HG02840 (cell line): ENCODE data around the gene BBS9.
"Not testable (repeated sequence)": the region's sequence is repeated elsewhere in the genome, so short reads cannot be mapped to it uniquely, and the experiment has no call there.

Experiments used
- ATAC-seq: cut with Tn5 transposase; IDR thresholded peaks from one replicate; pipeline ENCODE4 v1.9.1; 2021; ENCODE audit warnings: mild to moderate bottlenecking, moderate library complexity, moderate number of reproducible peaks; ENCODE audit not compliant: unreplicated experiment, low FRiP score

The BBS9 gene

DNA sequence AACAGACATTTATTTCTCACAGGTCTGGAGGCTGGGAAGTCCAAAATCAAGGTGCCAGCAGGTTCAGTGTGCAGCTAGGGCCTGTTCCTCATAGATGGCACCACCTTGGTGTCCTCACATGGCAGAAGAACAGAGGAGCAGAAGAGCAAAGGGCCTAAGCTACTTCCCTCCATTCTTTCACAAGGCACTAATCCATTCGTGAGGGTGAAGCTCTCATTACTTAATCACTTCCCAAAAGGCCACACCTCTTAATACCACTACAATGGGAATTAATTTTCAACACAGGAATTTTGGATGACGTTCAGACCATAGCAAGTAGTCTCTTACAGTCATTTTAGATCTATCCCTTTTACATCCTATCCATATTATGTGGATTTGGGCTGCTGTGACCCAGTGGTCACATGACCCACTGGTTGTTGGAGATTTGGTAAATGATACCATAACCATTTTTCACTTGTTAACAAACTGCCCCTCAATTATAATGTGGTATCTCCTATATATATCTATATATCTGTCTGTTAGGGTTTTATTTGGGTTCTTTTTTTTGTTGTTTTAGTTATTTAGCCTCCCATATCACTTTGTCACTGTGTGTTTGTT lies 63.4 kb downstream of the BBS9 start:
- no peak for ATAC-seq

DNA sequence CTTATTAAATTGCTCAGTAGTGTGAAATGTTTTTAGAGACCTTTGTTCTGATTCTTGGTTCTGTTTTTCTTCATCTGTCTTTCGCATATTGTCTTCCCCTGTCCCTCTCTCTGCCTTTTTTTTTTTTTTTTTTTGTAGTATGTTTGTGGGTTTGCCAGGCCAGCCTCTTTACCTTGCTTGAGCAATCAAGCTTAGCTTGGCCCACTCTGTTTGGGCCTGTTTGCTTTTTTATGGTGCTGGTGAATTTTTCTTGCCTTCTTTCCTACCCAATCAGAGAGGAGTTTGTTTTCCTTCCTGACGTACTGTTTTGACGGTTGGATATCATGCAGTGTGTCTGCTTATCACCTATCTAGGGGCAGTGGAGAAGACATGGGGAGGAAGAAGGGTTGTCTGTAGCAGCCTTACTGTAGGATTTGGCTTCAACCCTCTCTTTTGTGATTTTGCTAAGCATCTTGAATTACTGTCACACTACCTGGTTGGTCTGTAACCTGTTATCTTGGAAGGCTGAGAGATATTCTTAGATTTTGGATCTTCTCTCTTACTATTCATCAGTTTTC lies 64.0 kb downstream of the BBS9 start:
- ATAC-seq, result no peak

DNA sequence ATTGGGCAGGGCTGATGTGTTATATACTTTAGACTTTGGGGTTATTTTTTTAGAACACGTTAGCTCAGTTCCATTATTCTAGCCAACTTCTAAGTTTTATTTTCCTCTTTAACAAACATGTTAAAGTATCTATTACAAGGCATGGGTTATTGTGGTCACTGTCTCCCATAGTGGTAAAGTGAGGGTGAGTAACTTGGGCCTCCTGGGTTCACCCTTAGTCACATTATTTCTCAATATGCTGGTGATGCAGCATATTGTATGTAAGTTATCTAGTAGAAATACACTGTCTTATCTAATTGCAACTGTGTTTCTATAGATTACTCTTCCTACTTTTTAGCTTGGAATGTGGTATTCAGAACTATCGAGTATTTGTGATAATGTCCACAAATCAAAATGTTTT lies 65.9 kb downstream of the BBS9 start:
- ATAC-seq, result no peak

- ATAC-seq, result no peak
Observed at GRCh38 chr7:33196221-33196620, 66.9 kb downstream of the BBS9 start.

GRCh38 chr7:33200282-33200681 lies 70.9 kb downstream of the BBS9 start:
- no peak for ATAC-seq

DNA sequence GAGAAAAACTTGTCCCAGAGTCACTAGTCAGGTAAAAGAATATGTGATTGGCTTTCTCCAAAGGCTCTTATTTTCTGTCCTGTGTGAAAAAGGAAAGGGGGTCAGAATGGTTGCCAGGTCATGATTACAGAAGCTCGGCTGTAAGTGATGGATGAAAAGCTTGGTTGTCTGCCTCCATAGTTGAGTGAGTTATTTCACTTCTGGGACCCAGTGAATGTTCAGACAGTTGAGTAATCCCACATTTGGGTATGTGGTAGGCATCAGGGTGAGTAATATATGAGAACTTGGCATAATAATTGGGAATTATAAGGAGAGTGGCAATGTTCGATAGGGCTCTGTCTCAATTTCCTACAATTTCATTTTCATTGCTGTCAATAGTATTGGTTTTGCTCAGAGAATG lies 72.5 kb downstream of the BBS9 start:
- ATAC-seq, result no peak

DNA sequence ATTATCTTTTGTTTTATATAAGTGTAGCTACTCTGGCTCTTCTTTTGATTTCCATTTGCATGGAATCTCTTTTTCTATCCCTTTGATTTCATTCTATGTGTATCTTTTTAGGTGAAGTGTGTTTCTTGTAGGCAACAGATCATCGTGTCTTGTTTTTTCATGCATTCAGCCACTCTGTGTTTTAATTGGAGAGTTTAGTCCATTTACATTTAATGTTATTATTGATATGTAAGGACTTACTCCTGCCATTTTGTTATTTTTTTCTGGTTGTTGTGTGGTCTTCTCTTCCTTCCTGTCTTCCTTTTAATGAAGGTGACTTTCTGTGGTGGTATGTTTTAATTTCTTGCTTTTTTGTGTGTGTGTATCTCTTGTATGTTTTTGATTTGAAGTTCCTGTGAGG lies 81.6 kb downstream of the BBS9 start:
- ATAC-seq, result no peak

GRCh38 chr7:33212144-33212543 lies 82.8 kb downstream of the BBS9 start:
- no peak for ATAC-seq

DNA sequence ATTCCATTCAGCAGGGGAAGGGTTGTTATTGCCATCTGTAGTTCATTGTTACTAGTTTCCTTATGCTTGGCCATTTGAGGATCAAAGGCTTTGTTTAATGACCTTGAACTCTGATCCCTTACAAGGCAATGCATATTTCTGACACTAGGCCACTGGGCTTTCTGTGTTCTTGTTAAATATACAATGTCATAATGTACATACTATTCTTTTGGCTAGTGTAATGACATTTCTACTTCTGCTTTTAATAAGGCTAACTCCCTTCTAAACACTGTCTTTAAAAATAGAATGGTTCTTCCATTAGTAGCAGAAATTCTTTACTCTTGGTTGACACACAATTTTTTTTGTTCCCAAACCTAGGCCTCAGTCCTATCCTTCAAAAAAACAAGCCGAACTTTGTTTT lies 86.6 kb downstream of the BBS9 start:
- ATAC-seq, result no peak

- no peak for ATAC-seq
Observed at GRCh38 chr7:33217595-33217994, 88.2 kb downstream of the BBS9 start.

DNA sequence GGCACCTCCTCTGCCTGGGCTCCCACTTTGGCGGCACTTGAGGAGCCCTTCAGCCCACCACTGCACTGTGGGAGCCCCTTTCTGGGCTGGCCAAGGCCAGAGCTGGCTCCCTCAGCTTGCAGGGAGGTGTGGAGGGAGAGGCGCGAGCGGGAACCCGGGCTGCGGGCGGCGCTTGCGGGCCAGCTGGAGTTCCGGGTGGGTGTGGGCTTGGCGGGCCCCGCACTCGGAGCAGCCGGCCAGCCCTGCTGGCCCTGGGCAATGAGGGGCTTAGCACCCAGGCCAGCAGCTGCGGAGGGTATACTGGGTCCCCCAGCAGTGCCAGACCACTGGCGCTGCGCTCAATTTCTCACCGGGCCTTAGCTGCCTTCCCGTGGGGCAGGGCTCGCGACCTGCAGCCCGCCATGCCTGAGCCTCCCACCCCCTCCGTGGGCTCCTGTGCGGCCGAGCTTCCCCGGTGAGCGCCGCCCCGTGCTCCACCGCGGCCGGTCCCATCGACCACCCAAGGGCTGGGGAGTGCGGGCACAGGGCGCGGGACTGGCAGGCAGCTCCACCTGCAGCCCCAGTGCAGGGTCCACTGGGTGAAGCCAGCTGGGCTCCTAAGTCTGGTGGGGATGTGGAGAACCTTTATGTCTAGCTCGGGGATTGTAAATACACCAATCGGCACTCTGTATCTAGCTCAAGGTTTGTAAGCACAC lies 89.6 kb downstream of the BBS9 start:
- not testable (repeated sequence) for ATAC-seq

- no peak for ATAC-seq
Observed at GRCh38 chr7:33220231-33220630, 90.9 kb downstream of the BBS9 start.

DNA sequence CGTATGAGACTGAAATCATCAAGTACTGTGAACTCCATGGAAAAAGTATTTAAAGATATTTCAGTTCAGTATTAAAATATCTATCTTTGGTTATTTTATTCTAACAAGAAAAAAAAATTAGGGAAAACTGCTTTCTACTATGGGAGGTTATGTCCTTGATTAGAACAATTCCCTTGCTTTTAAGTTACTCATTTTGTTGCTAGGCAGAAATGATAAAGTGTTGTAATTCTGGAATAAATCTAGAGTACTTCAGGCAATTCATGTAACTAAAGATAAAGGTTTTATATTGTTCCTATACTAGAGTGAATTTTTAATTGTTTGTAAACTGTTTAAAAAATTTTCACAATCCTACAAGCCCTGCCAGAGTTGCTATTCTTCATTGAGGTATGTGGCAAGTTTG lies 92.0 kb downstream of the BBS9 start:
- ATAC-seq, result no peak

DNA sequence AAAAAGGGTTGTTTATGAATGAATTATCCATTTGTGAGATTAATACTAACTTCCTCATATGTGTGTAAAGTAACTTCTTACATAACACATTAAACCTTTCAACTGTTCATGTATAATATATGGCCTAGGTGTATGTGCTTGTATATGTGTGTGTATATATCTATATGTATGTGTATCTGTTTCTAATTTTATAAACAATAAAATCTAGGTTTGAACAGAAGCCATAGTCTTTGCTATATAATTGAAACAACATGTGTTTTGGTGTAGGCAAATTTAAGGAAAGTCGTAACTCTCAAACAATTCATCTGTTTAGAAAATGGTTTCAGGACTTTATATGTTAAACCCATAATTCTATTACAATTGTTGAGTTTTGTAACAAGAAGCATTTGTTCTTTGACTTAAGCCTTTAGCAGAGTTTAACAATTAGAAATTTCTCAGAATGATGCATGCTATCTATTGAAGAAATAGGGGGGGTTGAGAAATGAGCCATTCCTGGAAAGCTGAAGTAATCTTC lies 103.3 kb downstream of the BBS9 start:
- no peak for ATAC-seq

- no peak for ATAC-seq
Observed at GRCh38 chr7:33233659-33234058, 104.3 kb downstream of the BBS9 start.

GRCh38 chr7:33237036-33237435 lies 107.7 kb downstream of the BBS9 start:
- no peak for ATAC-seq

DNA sequence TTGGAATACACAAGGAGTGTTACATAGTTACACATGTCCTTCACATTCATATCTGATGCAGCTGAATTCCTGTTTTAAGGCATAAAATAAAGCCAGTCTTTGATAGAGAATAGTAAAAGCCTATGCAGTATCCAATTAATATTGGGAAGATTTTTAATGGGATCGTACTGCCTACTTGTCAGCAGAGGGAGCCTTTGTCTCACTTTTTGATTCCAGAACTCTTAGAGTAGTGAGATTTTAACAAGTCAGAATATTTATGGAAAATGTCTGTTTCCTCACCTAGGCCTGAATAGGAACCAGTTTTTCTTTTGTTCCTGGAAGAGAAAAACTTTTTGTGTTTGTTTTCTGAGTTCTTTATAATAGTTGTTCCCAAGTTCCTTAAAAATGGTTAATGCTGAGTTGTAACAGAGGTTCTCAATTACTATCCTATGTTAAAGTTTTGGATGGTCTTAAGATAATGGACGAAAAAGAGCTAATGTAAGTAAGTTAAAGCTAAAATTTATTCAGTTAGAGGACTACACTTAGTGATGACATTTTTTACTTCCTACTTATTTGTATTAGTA lies 114.0 kb downstream of the BBS9 start:
- no peak for ATAC-seq

GRCh38 chr7:33248671-33249070 lies 119.3 kb downstream of the BBS9 start:
- ATAC-seq, result no peak

DNA sequence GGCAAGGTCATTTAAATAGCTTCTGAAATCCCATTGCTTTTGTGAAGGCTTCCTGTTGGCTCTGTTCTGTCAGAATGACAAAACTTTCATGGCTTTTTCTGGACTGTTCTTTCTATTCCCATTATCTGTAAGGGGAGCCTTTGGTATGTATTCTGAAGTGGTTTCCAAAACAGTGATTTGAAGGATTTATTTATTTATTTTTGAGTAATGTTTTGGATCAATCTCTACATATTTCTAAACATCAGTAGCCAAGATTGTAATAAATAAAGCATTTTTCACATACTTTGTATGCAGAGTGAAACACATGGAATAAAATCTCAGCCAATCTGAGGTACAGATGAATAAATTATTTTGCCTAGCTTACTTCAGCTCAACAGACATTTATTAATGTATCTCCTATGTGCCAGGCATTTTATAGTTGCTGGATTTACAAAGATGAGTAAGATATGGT lies 121.1 kb downstream of the BBS9 start:
- no peak for ATAC-seq

DNA sequence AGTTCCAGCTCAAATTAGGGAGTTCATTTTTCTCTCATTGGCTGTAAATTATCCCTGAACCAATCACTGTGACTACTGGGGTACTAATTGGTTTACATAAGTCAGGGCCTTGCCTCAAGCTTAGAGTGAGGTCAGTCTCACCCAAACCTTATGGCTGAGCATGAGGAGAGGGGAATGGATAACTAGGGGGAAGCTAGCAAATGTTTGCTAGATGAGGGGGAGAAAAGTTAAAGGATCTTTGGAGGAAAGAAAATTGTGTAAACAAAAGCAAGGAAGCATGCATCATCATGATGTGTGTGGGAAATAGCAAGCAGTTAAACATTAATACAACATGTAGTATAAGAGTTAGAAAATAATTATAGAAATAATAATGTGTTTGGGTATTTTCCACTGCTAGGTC lies 121.9 kb downstream of the BBS9 start:
- no peak for ATAC-seq

- no peak for ATAC-seq
Observed at GRCh38 chr7:33258491-33258951, 129.2 kb downstream of the BBS9 start.
